GM12878 (cell line): Measurements from ENCODE around the gene SKOR2. TPM values are rescaled to one million over a fixed set of nuclear protein-coding genes. Genes with fewer than 3 reads are reported as not detected.

ENCODE experiments used
- ATAC-seq: fragments of 200-7000 bp; cut with Tn5 transposase; 3 replicates; pipeline ENCODE4 v1.9.1; 2020; ENCODE audit warnings: mild to moderate bottlenecking, moderate library complexity
- BruUV-seq: library from RNA; stranded (reverse); fragments of 400-500 nt; replicated peaks from 2 replicates; lab custom pipeline; 2021; lab: Mats Ljungman, UMichigan
- CTCF ChIA-PET: fragments of 300-600 bp; sonication (Branson Sonifier 250); formaldehyde crosslinking; extraction: SDS; loops from one replicate; lab custom pipeline; 2021; ENCODE audit warnings: inconsistent platforms; lab: Yijun Ruan, JAX
- POLR2A ChIA-PET: fragments of 350-600 bp; formaldehyde crosslinking; extraction: SDS; loops from one replicate; lab custom pipeline; 2021; ENCODE audit warnings: inconsistent platforms; lab: Charles Lee
- RAD21 ChIA-PET: fragments of 300-600 bp; sonication (Branson Sonifier 250); formaldehyde crosslinking; loops from one replicate; lab custom pipeline; 2023; ENCODE audit warnings: antibody characterized with exemption; ENCODE audit not compliant: unreplicated experiment; lab: Charles Lee
- SMC1A ChIA-PET: fragments of 300-600 bp; sonication (Branson Sonifier 250); formaldehyde crosslinking; loops from one replicate; lab custom pipeline; 2023; ENCODE audit not compliant: unreplicated experiment, uncharacterized antibody; lab: Charles Lee
- DNase-seq: peaks from one replicate; pipeline ENCODE4 v3.0.0-alpha.2; 2011; ENCODE audit warnings: low read depth, low spot score
- FAIRE-seq: peaks from 3 replicates; lab custom pipeline; 2011; peaks lifted over from hg19 to GRCh38; lab: Jason Lieb, UNC
- H2AFZ ChIP-seq: 2 replicates; pipeline ENCODE4 v1.6.0; 2011; ENCODE audit warnings: low read depth, low read length, control low read depth; ENCODE audit not compliant: control insufficient read depth
- H3K27ac ChIP-seq: 2 replicates; pipeline ENCODE4 v1.5.1; 2011; ENCODE audit warnings: control low read depth; ENCODE audit not compliant: control insufficient read depth, insufficient read depth
- H3K27me3 ChIP-seq, 2 experiments: replicated peaks in 1 of 2; 2 replicates each; pipeline versions ENCODE4 v1.6.0 to v1.6.1; 2011; ENCODE audit warnings: low read length in 1 of 2; ENCODE audit not compliant: control insufficient read depth in 2 of 2, insufficient read depth in 2 of 2
- H3K36me3 ChIP-seq, 2 experiments: 2 replicates each; pipeline ENCODE4 v1.5.1; 2011; ENCODE audit warnings: low read length in 1 of 2; ENCODE audit not compliant: control insufficient read depth in 2 of 2, insufficient read depth in 2 of 2
- H3K4me1 ChIP-seq: 2 replicates; pipeline ENCODE4 v1.6.1; 2011; ENCODE audit warnings: mild to moderate bottlenecking, low read length, moderate library complexity, mixed read lengths; ENCODE audit not compliant: control insufficient read depth, insufficient read depth
- H3K4me2 ChIP-seq: 2 replicates; pipeline ENCODE4 v1.6.0; 2011; ENCODE audit warnings: control low read depth; ENCODE audit not compliant: control insufficient read depth, insufficient read depth
- H3K4me3 ChIP-seq: fragments of 200-600 bp; sonication (generic); 2 replicates; pipeline ENCODE4 v1.5.1; 2016
- H3K79me2 ChIP-seq: 2 replicates; pipeline ENCODE4 v1.6.0; 2011; ENCODE audit warnings: low read length; ENCODE audit not compliant: control insufficient read depth, insufficient read depth
- H3K9ac ChIP-seq: 2 replicates; pipeline ENCODE4 v1.8.0; 2011; ENCODE audit warnings: low read length, control low read depth, mixed read lengths; ENCODE audit not compliant: control insufficient read depth, insufficient read depth
- H3K9me3 ChIP-seq: replicated peaks from 3 replicates; pipeline ENCODE4 v1.5.1; 2011; ENCODE audit warnings: mild to moderate bottlenecking, low read length; ENCODE audit not compliant: control insufficient read depth, insufficient read depth
- H4K20me1 ChIP-seq: 2 replicates; pipeline ENCODE4 v1.6.0; 2011; ENCODE audit not compliant: control insufficient read depth, insufficient read depth
- BCL11A ChIP-seq: IDR thresholded peaks from 2 replicates; pipeline ENCODE4 v1.6.1; 2011; ENCODE audit warnings: low read depth, low read length
- CHD1 ChIP-seq: IDR thresholded peaks from 2 replicates; pipeline ENCODE4 v1.6.1; 2012; ENCODE audit warnings: low read depth, low read length, improper control_type of control experiment
- E2F8 ChIP-seq: fragments of 450-650 bp; IDR thresholded peaks from 2 replicates; pipeline ENCODE4 v1.6.1; 2018; ENCODE audit warnings: mild to moderate bottlenecking, low read depth, moderate library complexity; ENCODE audit not compliant: partially characterized antibody
- E4F1 ChIP-seq: fragments of 450-650 bp; IDR thresholded peaks from 2 replicates; pipeline ENCODE4 v1.6.1; 2018; ENCODE audit warnings: borderline replicate concordance, mild to moderate bottlenecking; ENCODE audit not compliant: partially characterized antibody
- JUND ChIP-seq: IDR thresholded peaks from 2 replicates; pipeline ENCODE4 v1.6.1; 2012; ENCODE audit warnings: low read depth, mild to moderate bottlenecking, low read length, improper control_type of control experiment, moderate library complexity
- SUPT20H ChIP-seq: IDR thresholded peaks from 2 replicates; pipeline ENCODE4 v1.6.1; 2011; ENCODE audit warnings: low read depth, mild to moderate bottlenecking, low read length, moderate library complexity, borderline replicate concordance; ENCODE audit not compliant: control insufficient read depth
- ZBED1 ChIP-seq: IDR thresholded peaks from 2 replicates; pipeline ENCODE4 v1.6.1; 2016; ENCODE audit warnings: borderline replicate concordance
- WGBS: methylation state at CpG from one replicate; pipeline ENCODE4 v1.1.6; 2016; ENCODE audit warnings: low lambda C conversion rate; ENCODE audit not compliant: insufficient replicate concordance, insufficient coverage; ENCODE audit errors: missing lambda C conversion rate; 5-methylcytosine and 5-hydroxymethylcytosine counted together
- in situ Hi-C: fragments of 300-500 bp; cut with MboI; formaldehyde crosslinking; loops from 9 replicates; pipeline ENCODE4 v1.14.3; 2018; ENCODE audit warnings: mixed read lengths
- intact Hi-C: fragments of 100-400 bp; cut with micrococcal nuclease; formaldehyde crosslinking; loops from one replicate; pipeline ENCODE4 v1.14.2; 2022; ENCODE audit not compliant: unreplicated experiment
- polyA plus RNA-seq, 11 experiments: library from polyadenylated mRNA; depleted of rRNA in 4 of 11; unstranded in 6 of 11; stranded (reverse) in 5 of 11; fragments of >200 nt; fragmentation: Nextera tagmentation in 4 of 11; fragmentation: Illumina TruSeq in 1 of 11; extraction: Ambion mirVana in 4 of 11; extraction: Trizol in 1 of 11; gene quantifications; 1 replicate in 1 of 11; 2 replicates in 10 of 11; pipeline versions ENCODE4 v1.2.1 to v1.2.3, GENCODE V29; 2011 to 2016; ENCODE audit warnings: inconsistent platforms in 2 of 11, missing spikeins in 2 of 11, low read depth in 1 of 11
- total RNA-seq, 4 experiments: library from RNA; depleted of rRNA in 3 of 4; stranded (reverse); fragments of >200 nt in 3 of 4; fragmentation: Illumina TruSeq in 1 of 4; extraction: Trizol in 1 of 4; gene quantifications; 2 replicates each; pipeline versions ENCODE4 v1.2.1 to v1.2.3, GENCODE V29; 2013 to 2021

SKOR2 gene
- total and polyA plus RNA-seq, 10 of the 15 experiments (the other 5 are each of a cell fraction or from before 2014, with no cell fraction given) = not detected

GRCh38 chr18:47253101-47253654, 1.7 kb upstream of the SKOR2 start:
- ATAC-seq (no peak), DNase-seq (no peak), FAIRE-seq (no peak)
- in situ Hi-C loops (no loop called here), intact Hi-C loops (no loop called here)
- Histone ChIP-seq H3K27ac (no peak overlapping the region), H3K9me3 (peaks cover 6% of the 10 kb centered on the region; the same call in 1 of the 3 replicates), H2AFZ (no peak overlapping the region), H4K20me1 (no peaks in the 10 kb centered on the region), H3K9ac (no peak overlapping the region), H3K27me3 (peaks cover 0 to 37% of the 10 kb centered on the region in 2 experiments; a peak in 3 of 4 replicates), H3K79me2 (no peaks in the 10 kb centered on the region), H3K4me3 (no peak overlapping the region), H3K4me1 (no peaks in the 10 kb centered on the region), H3K36me3 (no peaks in the 10 kb centered on the region), H3K4me2 (no peak overlapping the region)
- 27% methylated on average over 11 of the region's 11 CpGs for WGBS
- RAD21 ChIA-PET = no interaction called here
- SMC1A ChIA-PET = interaction anchor here (1.1 kb wide), 1 partner anchor 488 kb away, joined by 3 read pairs; no protein-coding TSS in a partner anchor
- no TSS peak for BruUV-seq
- CTCF ChIA-PET = no interaction called here
- POLR2A ChIA-PET = interaction anchor here (0.5 kb wide), 1 partner anchor 8 kb away, joined by 5 read pairs; no protein-coding TSS in a partner anchor
- TF ChIP-seq SUPT20H = no peak
- TF ChIP-seq ZBED1 = no peak
- TF ChIP-seq JUND = no peak
- TF ChIP-seq E4F1 = no peak
- no peak for TF ChIP-seq CHD1
- no peak for TF ChIP-seq BCL11A
- TF ChIP-seq E2F8 = no peak
